HEK293 (cell line): Measurements from ENCODE around the gene FUT6.

Source experiments
- HOXA7 ChIP-seq: sonication (generic); formaldehyde crosslinking; IDR thresholded peaks from 2 replicates; pipeline ENCODE4 v1.8.1; 2022; ENCODE audit warnings: missing genetic modification reagents, borderline replicate concordance
- KLF1 ChIP-seq: fragments of 450-650 bp; formaldehyde crosslinking; IDR thresholded peaks from 2 replicates; pipeline ENCODE4 v1.5.1; 2016; ENCODE audit warnings: missing biosample characterization, missing genetic modification characterization
- PATZ1 ChIP-seq: fragments of 450-650 bp; formaldehyde crosslinking; IDR thresholded peaks from 2 replicates; pipeline ENCODE4 v1.5.1; 2016; ENCODE audit warnings: missing biosample characterization, missing genetic modification characterization
- PRDM10 ChIP-seq: fragments of 450-650 bp; formaldehyde crosslinking; IDR thresholded peaks from 2 replicates; pipeline ENCODE4 v1.5.1; 2016; ENCODE audit warnings: missing biosample characterization, missing genetic modification characterization
- REPIN1 ChIP-seq: fragments of 450-650 bp; formaldehyde crosslinking; IDR thresholded peaks from 2 replicates; pipeline ENCODE4 v1.5.1; 2017; ENCODE audit warnings: missing biosample characterization, missing genetic modification characterization, low read depth
- SCRT2 ChIP-seq: fragments of 450-650 bp; formaldehyde crosslinking; IDR thresholded peaks from 2 replicates; pipeline ENCODE4 v1.5.1; 2016; ENCODE audit warnings: missing biosample characterization, missing genetic modification characterization
- ZBTB17 ChIP-seq: fragments of 450-650 bp; formaldehyde crosslinking; IDR thresholded peaks from 2 replicates; pipeline ENCODE4 v1.5.1; 2016; ENCODE audit warnings: missing biosample characterization, missing genetic modification characterization
- ZBTB20 ChIP-seq: fragments of 450-650 bp; formaldehyde crosslinking; IDR thresholded peaks from 2 replicates; pipeline ENCODE4 v1.5.1; 2016; ENCODE audit warnings: missing biosample characterization, missing genetic modification characterization
- ZFP3 ChIP-seq: fragments of 450-650 bp; formaldehyde crosslinking; IDR thresholded peaks from 2 replicates; pipeline ENCODE4 v1.5.1; 2016; ENCODE audit warnings: low read depth, missing biosample characterization, missing genetic modification characterization
- ZFP69B ChIP-seq: fragments of 450-650 bp; formaldehyde crosslinking; IDR thresholded peaks from 2 replicates; pipeline ENCODE4 v1.5.1; 2016; ENCODE audit warnings: missing biosample characterization, missing genetic modification characterization
- ZIC2 ChIP-seq: fragments of 450-650 bp; formaldehyde crosslinking; IDR thresholded peaks from 2 replicates; pipeline ENCODE4 v1.5.1; 2016; ENCODE audit warnings: missing biosample characterization, missing genetic modification characterization
- ZNF112 ChIP-seq: fragments of 450-650 bp; formaldehyde crosslinking; IDR thresholded peaks from 2 replicates; pipeline ENCODE4 v1.5.0; 2017; ENCODE audit warnings: missing biosample characterization, missing genetic modification characterization
- ZNF114 ChIP-seq: fragments of 450-650 bp; formaldehyde crosslinking; IDR thresholded peaks from 2 replicates; pipeline ENCODE4 v1.5.0; 2017; ENCODE audit warnings: missing biosample characterization, missing genetic modification characterization
- ZNF169 ChIP-seq: fragments of 450-650 bp; formaldehyde crosslinking; IDR thresholded peaks from 2 replicates; pipeline ENCODE4 v1.5.1; 2016; ENCODE audit warnings: missing biosample characterization, missing genetic modification characterization
- ZNF48 ChIP-seq: fragments of 450-650 bp; formaldehyde crosslinking; IDR thresholded peaks from 2 replicates; pipeline ENCODE4 v1.5.1; 2016; ENCODE audit warnings: missing biosample characterization, missing genetic modification characterization
- ZNF514 ChIP-seq: fragments of 450-650 bp; formaldehyde crosslinking; IDR thresholded peaks from 2 replicates; pipeline ENCODE4 v1.5.1; 2016; ENCODE audit warnings: missing biosample characterization, missing genetic modification characterization
- ZNF560 ChIP-seq: fragments of 450-650 bp; formaldehyde crosslinking; IDR thresholded peaks from 2 replicates; pipeline ENCODE4 v1.5.1; 2017; ENCODE audit warnings: missing biosample characterization, missing genetic modification characterization, borderline replicate concordance
- ZNF596 ChIP-seq: fragments of 450-650 bp; IDR thresholded peaks from 2 replicates; pipeline ENCODE4 v1.5.0; 2018; ENCODE audit warnings: missing biosample characterization, mild to moderate bottlenecking, missing genetic modification characterization, moderate library complexity
- ZNF629 ChIP-seq: fragments of 450-650 bp; formaldehyde crosslinking; IDR thresholded peaks from 2 replicates; pipeline ENCODE4 v1.5.1; 2017; ENCODE audit warnings: missing biosample characterization, missing genetic modification characterization
- ZNF645 ChIP-seq: fragments of 450-650 bp; formaldehyde crosslinking; IDR thresholded peaks from 2 replicates; pipeline ENCODE4; 2016; ENCODE audit warnings: missing biosample characterization, missing genetic modification characterization
- ZNF791 ChIP-seq: fragments of 450-650 bp; formaldehyde crosslinking; IDR thresholded peaks from 2 replicates; pipeline ENCODE4 v1.5.1; 2016; ENCODE audit warnings: missing biosample characterization, missing genetic modification characterization
- ZSCAN16 ChIP-seq: fragments of 450-650 bp; formaldehyde crosslinking; IDR thresholded peaks from 2 replicates; pipeline ENCODE4 v1.5.1; 2016; ENCODE audit warnings: missing biosample characterization, missing genetic modification characterization
- ZSCAN30 ChIP-seq: fragments of 450-650 bp; IDR thresholded peaks from 2 replicates; pipeline ENCODE4 v1.5.1; 2018; ENCODE audit warnings: missing biosample characterization, mild to moderate bottlenecking, missing genetic modification characterization, moderate library complexity
- TF ChIP-seq, protein P1 (sequence below): fragments of 450-650 bp; formaldehyde crosslinking; IDR thresholded peaks from 2 replicates; pipeline ENCODE4 v1.5.1; 2017; ENCODE audit warnings: missing biosample characterization, missing genetic modification characterization
- TF ChIP-seq, protein P2 (sequence below): fragments of 450-650 bp; formaldehyde crosslinking; IDR thresholded peaks from 2 replicates; pipeline ENCODE4 v1.5.1; 2017; ENCODE audit warnings: missing biosample characterization, missing genetic modification characterization
- TF ChIP-seq, protein P3 (sequence below): fragments of 450-650 bp; formaldehyde crosslinking; IDR thresholded peaks from 2 replicates; pipeline ENCODE4 v1.5.1; 2016; ENCODE audit warnings: missing biosample characterization, missing genetic modification characterization, low read depth
- TF ChIP-seq, protein P4 (sequence below): fragments of 450-650 bp; formaldehyde crosslinking; IDR thresholded peaks from 2 replicates; pipeline ENCODE4 v1.5.1; 2016; ENCODE audit warnings: missing biosample characterization, missing genetic modification characterization

FUT6 gene

GRCh38 chr19:5850743-5851293 is 11.3 kb upstream of the FUT6 start (continued):
- TF ChIP-seq KLF1 (tag by site-specific recombination) (no peak), ZBTB20 (tag by site-specific recombination) (no peak), PATZ1 (tag by site-specific recombination) (peak; percentile 49; the same call in 1 of the 2 replicates), ZNF114 (tag by site-specific recombination) (no peak), SCRT2 (tag by site-specific recombination) (peak; percentile 55; the same call in 1 of the 2 replicates), ZNF791 (tag by site-specific recombination) (no peak), HOXA7 (no peak), ZNF169 (tag by site-specific recombination) (no peak), ZNF48 (no peak), ZNF560 (tag by site-specific recombination) (no peak), REPIN1 (no peak), ZNF514 (no peak), ZFP69B (no peak), ZBTB17 (tag by site-specific recombination) (peak; percentile 52), ZSCAN30 (no peak), ZIC2 (tag by site-specific recombination) (0 out of 2 replicates have a peak, but pooled peaks have one; percentile 5), ZNF112 (no peak), ZNF596 (no peak), PRDM10 (0 out of 2 replicates have a peak, but pooled peaks have one; percentile 17), ZFP3 (tag by site-specific recombination) (no peak), ZNF645 (tag by site-specific recombination) (no peak), ZNF629 (0 out of 2 replicates have a peak, but pooled peaks have one; percentile 17), ZSCAN16 (tag by site-specific recombination) (no peak)
- TF ChIP-seq, protein P1, sequence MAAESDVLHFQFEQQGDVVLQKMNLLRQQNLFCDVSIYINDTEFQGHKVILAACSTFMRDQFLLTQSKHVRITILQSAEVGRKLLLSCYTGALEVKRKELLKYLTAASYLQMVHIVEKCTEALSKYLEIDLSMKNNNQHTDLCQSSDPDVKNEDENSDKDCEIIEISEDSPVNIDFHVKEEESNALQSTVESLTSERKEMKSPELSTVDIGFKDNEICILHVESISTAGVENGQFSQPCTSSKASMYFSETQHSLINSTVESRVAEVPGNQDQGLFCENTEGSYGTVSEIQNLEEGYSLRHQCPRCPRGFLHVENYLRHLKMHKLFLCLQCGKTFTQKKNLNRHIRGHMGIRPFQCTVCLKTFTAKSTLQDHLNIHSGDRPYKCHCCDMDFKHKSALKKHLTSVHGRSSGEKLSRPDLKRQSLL (tag by site-specific recombination): no peak
- TF ChIP-seq, protein P2, sequence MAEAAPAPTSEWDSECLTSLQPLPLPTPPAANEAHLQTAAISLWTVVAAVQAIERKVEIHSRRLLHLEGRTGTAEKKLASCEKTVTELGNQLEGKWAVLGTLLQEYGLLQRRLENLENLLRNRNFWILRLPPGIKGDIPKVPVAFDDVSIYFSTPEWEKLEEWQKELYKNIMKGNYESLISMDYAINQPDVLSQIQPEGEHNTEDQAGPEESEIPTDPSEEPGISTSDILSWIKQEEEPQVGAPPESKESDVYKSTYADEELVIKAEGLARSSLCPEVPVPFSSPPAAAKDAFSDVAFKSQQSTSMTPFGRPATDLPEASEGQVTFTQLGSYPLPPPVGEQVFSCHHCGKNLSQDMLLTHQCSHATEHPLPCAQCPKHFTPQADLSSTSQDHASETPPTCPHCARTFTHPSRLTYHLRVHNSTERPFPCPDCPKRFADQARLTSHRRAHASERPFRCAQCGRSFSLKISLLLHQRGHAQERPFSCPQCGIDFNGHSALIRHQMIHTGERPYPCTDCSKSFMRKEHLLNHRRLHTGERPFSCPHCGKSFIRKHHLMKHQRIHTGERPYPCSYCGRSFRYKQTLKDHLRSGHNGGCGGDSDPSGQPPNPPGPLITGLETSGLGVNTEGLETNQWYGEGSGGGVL (tag by site-specific recombination): peak; percentile 63
- TF ChIP-seq, protein P3, sequence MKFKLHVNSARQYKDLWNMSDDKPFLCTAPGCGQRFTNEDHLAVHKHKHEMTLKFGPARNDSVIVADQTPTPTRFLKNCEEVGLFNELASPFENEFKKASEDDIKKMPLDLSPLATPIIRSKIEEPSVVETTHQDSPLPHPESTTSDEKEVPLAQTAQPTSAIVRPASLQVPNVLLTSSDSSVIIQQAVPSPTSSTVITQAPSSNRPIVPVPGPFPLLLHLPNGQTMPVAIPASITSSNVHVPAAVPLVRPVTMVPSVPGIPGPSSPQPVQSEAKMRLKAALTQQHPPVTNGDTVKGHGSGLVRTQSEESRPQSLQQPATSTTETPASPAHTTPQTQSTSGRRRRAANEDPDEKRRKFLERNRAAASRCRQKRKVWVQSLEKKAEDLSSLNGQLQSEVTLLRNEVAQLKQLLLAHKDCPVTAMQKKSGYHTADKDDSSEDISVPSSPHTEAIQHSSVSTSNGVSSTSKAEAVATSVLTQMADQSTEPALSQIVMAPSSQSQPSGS: no peak
- TF ChIP-seq, protein P4, sequence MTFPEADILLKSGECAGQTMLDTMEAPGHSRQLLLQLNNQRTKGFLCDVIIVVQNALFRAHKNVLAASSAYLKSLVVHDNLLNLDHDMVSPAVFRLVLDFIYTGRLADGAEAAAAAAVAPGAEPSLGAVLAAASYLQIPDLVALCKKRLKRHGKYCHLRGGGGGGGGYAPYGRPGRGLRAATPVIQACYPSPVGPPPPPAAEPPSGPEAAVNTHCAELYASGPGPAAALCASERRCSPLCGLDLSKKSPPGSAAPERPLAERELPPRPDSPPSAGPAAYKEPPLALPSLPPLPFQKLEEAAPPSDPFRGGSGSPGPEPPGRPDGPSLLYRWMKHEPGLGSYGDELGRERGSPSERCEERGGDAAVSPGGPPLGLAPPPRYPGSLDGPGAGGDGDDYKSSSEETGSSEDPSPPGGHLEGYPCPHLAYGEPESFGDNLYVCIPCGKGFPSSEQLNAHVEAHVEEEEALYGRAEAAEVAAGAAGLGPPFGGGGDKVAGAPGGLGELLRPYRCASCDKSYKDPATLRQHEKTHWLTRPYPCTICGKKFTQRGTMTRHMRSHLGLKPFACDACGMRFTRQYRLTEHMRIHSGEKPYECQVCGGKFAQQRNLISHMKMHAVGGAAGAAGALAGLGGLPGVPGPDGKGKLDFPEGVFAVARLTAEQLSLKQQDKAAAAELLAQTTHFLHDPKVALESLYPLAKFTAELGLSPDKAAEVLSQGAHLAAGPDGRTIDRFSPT (tag by site-specific recombination): no peak
